Stimulated activated CD8-positive, alpha-beta memory T cell treated with anti-CD3 and anti-CD28 coated beads, Interleukin-12 subunit alpha, Interleukin-12 subunit beta, amount 100 ng/mL, for 4 hours (primary cell): ENCODE measurements around the gene PRXL2C.
"Not testable (repeated sequence)": the region's sequence is repeated elsewhere in the genome, so short reads cannot be mapped to it uniquely, and the experiment has no call there.

Experiments
- DNase-seq: peaks from one replicate; pipeline ENCODE4 v3.0.0-alpha.2; 2020; ENCODE audit warnings: low read depth

PRXL2C gene

DNA sequence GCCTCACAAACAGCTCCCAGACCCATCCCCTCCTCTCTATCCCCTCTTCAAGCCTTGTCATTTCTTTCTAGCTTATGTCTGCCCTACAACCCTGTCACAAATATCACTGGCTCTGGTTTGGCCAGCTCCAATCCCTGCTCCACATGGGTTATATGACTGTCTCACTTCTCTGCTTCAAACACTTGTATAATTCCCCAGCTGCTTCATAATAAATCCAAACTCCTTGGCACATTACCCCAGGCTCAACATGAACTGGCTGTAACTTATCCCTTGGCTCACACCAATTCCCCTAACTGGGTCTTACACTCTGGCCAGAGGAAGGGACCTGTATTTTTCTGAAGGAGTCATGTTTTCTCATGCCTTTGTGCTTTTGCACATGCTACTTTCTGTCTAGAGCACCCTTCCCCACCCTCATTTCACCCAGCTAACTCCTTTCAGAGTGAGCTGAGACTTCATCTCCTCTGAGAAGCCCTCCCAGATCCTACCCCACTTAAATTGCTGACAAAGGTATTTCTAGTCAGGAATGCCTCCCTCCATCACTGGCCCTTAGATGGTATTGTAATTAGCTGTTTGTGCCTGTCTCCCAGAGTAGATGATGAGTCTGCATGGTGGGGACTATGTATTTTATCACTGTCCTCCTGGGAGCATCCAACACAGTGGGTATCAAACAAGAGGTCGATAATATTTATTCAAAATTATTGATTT is 5.3 kb downstream of the PRXL2C start:
- no peak for DNase-seq

DNA sequence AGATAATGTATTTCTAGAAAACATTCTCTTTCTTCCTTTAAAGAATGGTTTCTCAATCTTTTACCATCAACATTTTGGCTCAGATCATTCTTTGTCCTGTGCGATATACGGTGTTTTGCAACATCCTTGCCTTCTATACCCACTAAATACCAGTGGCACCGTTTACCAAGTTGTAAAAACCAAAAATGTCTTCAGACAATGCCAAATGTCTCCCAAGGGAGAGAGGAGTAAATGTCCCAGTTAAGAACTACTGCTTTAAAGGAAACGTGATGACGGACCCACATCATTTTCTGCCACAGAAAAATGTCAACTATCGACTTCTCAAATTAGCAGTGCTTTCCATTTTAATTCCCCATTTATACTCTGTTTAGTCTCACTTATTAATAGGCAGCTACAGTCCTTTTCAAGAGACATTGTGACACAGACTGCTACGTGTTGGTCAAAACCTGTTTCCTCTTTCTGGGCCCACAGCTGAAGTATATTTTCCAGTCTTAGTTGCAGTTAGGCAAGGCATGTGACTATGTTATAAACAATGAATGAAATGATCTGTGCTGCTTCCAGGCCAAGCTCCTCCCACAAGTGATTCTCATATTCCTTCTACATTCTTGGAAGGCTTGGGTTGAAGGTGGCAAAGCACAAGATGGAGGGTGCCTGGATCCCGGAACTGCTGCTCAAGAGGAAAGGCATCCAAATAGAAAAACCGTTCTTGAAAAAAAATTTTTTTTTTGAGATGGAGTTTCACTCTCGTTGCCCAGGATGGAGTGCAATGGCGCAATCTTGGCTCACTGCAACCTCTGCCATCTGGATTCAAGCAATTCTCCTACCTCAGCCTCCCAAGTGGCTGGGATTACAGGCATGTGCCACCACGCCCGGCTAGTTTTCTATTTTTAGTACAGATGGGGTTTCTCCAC is 8.8 kb downstream of the PRXL2C start:
- no peak for DNase-seq

DNA sequence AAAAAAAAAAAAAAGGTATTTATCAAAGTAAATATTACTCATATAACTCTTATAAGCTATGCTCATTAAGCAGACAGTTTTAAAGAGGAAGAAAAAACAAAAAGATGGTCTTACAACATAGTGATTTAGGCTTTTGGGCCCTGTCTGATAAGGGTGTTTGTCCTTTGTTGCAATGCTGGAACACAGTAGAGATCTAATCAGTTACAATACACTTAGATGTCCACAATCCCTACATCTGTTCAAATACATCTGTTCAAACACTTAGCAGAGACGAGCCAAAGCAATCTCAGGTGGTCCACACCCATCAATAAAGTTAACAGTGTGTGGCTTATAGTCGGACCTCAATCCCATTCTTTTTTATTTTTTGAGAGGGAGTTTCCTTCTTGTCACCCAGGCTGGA is 11.0 kb downstream of the PRXL2C start:
- DNase-seq = no peak

DNA sequence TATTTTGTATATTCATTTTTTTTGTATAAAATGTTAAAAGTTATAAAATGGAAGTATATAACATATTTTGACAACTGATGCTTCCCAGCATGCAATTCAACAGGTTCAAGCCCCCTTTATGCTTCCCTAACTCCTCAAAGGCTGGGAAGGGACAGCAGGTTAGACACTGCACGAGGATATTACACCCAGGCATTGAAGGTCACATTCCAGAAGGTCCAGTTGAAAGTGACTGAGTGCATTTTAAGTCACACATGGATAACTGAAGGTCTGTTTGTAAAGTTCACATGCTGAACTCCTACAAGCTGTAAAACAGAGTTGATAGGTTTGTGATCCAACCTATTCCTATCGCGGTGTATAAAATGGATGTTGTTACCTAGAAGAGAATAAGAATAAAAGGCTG is 13.6 kb downstream of the PRXL2C start:
- no peak for DNase-seq

DNA sequence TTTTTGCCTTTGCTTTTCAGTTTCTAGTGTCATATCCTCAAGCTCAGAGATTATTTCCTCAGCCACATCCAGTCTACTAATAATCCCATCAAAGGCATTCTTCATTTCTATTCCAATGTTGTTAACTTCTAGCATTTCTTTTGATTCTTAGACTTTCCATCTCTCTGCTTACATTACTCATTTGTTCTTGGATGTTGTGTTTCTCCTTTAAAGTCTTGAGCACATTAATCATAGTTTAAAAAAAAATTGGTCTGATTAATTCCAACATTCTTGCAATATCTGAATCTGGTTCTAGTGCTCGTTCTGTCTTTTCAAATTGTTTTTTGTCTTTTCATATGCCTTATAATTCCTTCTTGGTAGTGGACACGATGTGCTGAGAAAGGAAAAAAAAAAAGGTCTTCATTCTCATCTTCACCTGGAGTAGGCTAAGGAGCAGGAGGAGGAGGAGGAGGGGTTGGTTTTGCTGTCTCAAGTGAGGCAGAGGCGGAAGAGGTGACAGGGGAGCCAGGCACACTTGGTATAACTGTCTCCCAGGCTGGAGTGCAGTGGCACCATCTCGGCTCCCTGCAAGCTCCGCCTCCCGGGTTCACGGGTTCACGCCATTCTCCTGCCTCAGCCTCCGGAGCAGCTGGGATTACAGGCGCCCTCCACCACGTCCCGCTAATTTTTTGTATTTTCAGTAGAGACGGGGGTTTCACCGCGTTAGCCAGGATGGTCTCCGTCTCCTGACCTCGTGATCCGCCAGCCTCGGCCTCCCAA is 16.3 kb downstream of the PRXL2C start:
- no peak for DNase-seq

DNA sequence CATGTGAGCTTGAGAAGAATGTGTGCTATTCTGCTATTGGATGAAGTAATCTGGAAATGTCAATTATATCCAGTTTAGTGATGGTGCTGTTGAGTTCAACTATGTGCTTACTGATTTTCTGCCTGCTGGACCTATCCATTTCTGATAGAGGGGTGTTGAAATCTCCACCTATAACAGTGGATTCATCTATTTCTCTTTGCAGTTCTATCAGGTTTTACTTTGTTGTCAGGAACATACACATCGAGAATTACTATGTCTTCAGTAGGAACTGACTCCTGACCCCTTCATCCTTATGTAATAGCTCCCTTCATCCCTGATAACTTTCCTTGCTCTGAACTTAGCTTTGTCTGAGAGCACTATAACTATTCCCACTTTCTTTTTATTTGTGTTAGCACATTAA is 18.7 kb downstream of the PRXL2C start:
- no peak for DNase-seq

DNA sequence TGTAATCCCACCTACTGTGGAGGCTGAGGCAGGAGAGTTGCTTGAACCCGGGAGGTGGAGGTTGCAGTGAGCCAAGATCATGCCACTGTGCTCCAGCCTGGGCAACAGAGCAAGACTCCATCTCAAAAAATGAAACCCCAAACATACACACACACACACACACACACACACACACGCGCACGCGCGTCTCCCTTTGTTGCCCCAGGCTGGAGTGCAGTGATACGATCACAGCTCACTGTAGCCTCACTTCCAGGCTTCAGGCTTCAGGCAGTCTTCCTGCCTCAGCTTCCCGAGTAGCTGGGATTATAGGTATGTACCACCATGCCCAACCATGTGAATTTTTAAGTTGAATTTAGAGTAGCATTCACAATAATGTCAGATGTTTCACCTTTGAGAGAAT is 21.5 kb downstream of the PRXL2C start:
- DNase-seq = not testable (repeated sequence)

DNA sequence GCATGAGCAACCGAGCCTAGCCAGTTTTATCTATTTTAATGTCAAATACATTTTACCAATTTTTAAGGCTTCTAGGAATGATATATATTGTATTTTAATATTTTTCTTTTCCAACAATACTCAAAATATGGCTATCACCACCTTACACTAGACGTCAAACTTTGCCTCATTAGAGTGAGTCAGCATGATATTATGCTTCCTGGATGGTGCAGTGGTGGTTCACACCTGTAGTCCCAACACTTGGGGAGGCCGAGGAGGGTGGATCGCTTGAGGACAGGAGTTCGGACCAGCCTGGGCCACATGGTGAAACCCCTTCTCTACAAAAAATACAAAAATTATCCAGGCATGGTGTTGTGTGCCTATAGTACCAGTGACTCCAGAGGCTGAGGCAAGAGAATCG is 28.2 kb downstream of the PRXL2C start:
- no peak for DNase-seq

DNA sequence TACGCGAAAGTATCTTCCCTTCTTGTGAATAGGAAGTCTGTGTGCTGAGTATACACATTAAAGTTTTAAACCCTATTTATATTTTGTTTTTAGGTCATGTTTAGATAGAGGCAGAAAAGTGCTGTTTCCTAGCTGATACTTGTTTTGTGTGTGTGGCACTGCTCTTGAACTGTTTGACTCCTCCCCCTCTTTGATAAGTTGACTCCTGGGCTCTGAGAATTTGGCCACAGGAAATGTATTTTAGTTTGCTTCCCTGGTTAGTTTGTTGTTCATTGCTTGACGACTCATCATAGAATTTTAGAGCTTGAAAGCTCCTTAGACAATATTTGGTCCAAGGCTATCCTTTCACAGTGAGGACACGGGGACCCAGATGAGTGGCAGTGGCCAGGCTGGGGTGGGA is 33.5 kb downstream of the PRXL2C start:
- no peak for DNase-seq

DNA sequence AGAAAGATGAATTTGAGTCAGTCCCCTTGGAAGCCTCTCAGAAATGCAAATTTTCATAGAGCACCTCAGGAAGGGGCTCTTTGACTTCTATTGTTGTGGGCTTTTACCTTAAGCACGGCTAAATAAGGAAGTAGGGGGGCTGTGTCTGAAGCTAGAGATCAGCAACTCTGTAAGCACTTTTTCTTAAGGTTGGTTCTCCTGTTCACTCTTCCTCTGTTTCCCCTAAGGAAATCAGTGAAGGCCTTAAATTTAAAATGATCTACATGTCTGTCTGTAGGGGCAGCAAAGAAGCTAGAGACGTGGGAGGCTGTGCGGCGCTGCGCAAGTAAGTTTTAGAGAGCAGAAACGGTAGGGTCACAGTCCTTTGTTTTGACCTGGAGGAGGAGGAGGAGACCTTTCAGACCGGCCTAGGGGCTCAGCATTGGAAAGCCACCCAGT is 34.3 kb downstream of the PRXL2C start:
- DNase-seq = no peak

DNA sequence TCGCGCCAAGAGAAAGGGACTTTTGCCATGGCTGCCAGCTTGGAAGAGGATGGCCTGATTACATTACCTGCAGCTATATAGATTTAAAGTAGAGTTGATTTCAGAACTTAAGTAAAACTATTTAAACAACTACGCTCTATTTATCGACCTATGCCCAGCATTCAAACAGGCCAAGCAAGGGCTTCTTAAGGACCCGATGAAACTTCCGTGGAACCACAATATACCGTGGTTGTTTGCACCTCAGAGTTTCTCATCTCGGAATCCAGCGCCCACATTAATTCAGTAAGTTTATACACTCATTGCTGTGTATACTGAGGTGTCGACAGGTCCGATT is 35.0 kb downstream of the PRXL2C start:
- DNase-seq = no peak

DNA sequence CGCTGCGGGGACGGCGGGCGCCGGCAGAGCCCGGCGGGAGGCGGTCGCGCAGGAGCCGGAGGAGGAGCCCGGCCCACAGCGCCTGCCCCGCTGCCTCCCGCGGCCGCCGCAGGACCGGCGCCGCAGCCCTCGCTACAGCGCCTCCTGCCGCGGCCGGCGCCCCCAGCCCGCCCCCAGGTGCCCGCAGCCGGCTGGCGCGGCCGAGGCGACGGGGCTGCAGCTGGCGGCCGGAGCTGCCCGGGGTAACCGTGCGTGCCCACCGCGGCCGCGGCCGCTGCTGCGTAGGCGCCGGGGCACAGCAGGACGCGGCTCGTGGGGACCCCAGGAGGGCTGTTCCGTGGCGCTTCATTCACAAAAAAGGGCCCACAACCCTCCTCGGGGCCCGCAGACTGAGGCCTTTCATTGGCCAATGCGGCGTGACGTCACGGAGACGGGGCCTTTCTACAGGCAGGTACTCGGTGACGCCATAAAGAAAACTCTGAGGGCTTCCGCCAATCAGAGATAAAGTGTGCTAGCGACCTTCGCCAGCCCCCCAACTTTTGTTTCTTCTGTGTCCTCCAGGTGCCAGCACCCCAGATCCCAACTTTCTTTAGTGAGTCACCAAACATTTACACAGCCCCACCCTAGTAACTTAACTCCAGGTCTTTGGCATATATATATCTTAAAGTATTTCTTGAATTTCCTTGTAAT is 35.5 kb downstream of the PRXL2C start, which contains the start of gene CDC14B:
Gene CDC14B (minus strand): TSS at position 353 of the 690 bp plus-strand sequence. CDS start 465 bp downstream, outside the sequence.
- DNase-seq = peak; percentile 46

DNA sequence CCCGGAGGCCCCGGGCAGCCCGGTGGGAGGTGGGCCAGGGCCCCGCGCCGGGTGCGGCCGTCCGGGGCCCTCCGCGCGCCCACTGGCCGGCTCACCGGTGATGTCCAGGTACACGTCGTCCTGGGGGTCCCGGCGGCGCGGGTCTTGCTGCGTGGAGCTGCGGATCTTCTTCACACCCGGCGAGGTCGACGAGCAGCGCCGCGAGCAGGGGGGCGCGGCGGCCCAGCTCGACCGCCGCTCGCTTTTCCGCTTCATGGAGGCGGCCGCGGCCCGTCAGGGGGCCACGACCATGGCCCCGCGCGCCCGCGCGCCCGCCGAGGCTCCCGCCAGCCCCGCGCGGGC is 36.0 kb downstream of the PRXL2C start:
- DNase-seq = no peak

DNA sequence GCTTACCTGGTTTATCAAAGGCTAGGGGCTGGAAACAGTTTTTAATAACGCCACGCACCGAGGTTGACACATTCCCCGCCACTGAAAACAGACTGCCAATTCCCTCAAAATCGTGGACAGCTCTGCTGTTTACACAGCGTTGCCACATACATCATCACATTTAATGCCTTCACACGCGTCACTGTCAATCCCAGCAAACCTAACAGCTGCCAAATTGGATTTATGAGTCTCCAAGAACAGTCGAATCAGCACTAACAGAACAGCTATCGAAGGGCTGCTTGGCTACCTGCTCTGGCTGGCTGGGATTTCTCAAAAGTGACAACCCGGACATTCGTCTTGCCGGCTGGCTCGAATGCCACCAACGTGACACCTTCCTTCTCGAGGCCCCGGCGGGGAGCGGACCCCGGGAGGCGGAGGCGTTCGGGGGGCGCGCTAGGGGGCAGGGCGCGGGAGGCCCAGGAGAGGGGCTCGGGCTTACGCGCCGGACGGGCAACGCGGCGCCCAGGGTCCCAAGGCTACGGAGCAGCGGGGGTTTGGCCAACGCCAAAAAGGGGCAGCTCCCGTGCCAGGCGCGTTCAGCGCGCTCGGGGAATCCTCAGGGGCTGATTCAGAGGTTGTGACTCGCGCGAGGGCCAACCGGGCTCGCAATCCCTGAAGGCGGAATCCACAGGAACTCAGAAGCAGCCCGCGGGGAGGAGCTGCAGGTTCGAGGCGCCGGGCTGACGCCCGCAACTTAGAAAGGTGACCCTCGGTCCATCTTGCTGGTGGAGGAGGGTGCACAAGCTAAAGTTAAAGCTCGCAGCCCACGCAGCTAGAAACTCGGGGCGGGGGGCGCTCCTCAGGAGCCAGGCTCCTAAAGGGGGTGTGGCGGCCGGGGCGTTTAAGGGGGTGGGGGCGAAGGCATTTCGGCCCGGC is 36.7 kb downstream of the PRXL2C start:
- DNase-seq = no peak

DNA sequence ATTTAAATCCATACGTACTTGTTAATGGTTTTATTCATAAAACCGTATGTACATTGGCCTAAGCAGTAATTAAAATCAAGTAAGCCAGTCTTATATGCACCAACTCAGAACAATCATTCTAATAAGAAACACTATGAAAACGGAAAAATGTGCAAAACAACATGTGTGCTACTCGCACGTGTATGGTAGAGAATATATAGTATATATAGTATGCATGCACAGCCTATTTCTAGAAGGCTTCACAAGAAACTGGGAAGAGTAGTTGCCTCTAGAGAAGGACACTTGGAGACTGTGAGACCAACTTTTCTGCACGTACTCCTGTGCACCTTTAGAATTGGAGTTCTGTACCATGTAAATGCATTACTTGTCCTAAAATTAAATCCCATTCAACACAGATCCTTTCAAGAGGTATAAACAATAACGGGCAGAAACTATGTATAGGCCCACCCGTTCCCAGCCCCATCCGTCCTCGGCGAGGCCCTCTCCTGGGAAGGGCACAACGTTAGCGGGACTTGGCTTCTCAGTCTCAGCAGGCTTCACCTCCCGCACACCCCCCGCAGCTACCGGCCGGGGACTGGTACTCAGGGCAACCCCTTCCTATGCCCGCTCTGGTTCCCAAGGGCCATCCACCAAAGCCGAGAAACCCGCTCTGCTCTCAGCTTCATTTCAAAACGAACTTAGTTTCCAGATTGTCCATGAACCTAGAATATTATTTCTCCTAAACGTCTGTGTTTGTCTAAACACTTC is 37.5 kb downstream of the PRXL2C start:
- DNase-seq = no peak

DNA sequence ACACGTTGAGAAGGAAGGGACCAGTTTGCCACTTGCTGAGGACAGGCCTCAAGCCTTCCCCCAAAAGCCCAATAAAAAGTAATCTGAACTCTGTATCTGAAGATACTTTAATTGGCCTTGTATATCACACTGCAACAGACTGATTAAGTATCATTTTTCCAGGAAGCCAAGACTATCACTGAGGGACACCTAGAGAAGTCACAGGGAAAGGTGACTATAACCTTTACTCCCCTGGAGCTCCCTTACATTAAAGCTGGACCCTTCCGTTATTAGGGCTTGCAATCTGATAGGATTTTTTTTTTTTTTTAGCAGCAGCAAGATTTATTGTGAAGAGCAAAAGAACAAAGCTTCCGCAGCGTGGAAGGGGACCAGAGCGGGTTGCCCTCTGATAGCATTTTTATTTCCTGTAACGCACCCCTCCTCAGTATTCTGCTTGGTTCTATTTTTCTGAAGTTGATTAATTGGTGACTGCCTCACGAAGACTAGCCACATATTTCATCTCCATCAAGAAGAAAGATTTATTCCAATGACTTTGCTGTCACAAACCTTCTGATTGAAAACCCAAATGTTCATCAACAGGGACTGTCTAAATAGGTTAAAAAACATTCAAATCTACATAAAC is 38.2 kb downstream of the PRXL2C start:
- no peak for DNase-seq

DNA sequence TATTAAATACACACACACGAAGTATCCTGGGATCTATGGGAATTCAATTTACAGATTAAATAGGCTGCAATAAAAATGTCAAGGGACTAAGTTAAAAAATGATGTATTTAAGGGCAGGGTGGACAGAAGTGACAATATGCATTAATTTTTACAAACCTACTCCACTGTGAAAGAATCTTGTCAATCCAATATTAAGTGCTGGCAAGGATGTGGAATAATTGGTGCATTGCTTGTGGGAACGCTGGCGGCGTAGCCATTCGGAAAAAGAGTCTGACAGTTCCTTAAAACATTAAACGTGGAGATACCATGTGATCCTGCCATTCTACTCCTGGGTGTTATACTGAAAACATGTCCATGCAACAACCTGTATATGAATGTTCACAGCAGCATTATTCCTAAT is 39.7 kb downstream of the PRXL2C start:
- DNase-seq = no peak

DNA sequence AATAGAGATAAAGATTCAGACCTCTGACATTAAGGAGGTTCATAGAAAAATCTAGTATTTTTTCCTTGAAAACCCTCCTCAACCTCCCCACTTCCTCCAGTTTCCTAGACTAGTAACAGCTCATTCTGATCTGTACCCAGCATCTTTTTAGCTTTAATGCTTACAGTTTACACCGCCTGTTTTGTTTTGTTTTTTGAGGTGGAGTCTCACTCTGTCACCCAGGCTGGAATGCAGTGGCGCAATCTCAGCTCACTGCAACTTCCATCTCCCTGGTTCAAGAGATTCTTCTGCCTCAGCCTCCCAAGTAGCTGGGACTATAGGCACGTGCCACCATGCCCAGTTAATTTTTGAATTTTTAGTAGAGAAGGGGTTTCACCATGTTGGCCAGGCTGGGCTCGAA is 40.5 kb downstream of the PRXL2C start:
- not testable (repeated sequence) for DNase-seq

DNA sequence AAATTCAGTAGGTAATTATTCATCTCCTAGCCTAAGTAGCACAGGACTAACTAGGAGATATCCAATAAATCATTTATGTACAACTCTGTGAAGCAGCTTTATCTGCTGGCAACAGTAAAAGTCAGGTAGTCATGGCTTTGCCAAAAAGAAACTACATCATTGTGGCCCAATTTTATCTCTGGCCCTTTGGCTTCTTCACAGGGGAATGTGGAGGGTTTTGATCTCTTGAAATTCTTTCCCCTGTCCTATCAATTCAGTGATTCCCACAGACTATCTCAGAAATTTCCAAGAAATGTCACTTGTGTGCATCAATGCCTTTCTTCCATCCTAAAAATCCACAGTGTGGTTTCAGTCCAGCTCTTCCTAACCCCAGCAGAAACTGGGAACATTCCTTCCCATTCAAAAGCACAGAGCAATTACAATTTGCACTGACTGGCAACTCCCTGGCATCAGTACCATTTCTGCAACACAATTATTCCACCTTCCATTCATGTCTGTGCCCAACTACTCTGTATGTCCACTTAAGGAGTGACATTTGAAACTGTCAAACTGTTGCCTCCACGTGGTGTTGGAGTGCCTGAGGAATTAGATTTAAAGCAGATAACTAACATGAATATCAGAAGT is 42.0 kb downstream of the PRXL2C start:
- no peak for DNase-seq
